OCI-M1 (cell line): ENCODE measurements around the gene THOC7.
A peak's percentile ranks its signal among the peaks of the same experiment; 100 is the strongest.

Experiments
- DNase-seq: peaks from one replicate; lab custom pipeline; 2025; lab: John Stamatoyannopoulos, UW

THOC7 gene

GRCh38 chr3:63863150-63864007 lies at the start of gene THOC7, which contains the start of gene ATXN7:
Gene THOC7, minus strand, starts transcription at chr3:63863805. Its CDS starts 15 bp downstream, at chr3:63863790.
Gene ATXN7, plus strand, starts transcription at chr3:63863867. Its CDS starts 48,732 bp downstream, at chr3:63912599.
- DNase-seq: peak; percentile 69

DNA sequence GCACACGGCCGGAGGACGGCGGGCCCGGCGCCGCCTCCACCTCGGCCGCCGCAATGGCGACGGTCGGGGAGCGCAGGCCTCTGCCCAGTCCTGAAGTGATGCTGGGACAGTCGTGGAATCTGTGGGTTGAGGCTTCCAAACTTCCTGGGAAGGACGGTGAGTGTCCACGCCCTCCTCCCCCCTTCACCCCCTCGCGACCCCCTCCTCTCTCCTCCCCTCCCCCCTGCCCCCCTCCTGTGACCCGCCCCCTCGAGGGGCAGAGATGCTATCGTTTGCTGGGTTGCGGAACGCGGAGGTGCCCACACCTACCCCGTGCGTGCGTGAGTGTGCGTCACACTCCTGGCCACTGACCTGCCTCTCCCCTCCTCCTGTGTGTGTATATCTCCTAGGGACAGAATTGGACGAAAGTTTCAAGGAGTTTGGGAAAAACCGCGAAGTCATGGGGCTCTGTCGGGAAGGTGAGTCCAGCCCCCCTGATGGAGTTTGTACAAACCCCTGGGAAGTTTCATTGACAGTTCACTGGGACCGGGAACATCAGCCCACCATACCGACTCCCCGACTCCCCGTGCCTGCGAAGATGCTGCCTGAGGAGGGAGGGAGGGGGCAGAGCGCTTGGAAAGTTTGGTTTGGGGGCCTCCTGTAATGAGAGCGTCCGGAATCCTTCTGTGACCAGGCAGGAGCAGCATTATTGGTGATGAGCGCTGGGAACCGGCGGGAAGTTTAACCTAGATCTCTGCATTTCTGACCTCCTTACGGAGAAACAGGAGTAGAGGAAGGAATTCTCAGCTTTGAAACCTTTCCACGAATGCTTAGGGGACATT lies 49.4 kb upstream of the THOC7 start:
- peak; percentile 64 for DNase-seq

- peak; percentile 94 for DNase-seq
Measured at GRCh38 chr3:63911873-63912767, 48.5 kb upstream of the THOC7 start, which contains the start of gene SCAANT1. Gene SCAANT1, minus strand, starts transcription at chr3:63912383.

DNA sequence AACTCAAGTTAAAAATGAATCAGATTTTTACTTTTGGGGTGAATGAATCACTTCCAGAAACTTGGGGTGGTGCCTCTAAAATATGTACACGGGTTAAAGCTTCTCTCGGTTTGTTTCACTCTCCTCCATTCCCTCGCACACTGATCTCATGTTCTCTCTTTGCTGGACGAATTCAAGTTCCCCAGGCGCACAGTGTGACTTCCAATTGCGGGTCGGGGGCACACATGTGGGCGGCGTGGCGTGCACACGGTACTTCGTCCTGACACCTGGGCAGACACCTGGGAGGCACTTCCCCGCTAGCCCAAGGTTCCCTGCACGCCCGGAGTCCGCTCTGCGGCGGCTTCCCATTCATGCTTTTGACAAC lies 47.9 kb upstream of the THOC7 start:
- no peak for DNase-seq

- peak; percentile 42 for DNase-seq
Measured at GRCh38 chr3:63910891-63911290, 47.3 kb upstream of the THOC7 start.

- DNase-seq: no peak
Measured at GRCh38 chr3:63910001-63910400, 46.4 kb upstream of the THOC7 start.

DNA sequence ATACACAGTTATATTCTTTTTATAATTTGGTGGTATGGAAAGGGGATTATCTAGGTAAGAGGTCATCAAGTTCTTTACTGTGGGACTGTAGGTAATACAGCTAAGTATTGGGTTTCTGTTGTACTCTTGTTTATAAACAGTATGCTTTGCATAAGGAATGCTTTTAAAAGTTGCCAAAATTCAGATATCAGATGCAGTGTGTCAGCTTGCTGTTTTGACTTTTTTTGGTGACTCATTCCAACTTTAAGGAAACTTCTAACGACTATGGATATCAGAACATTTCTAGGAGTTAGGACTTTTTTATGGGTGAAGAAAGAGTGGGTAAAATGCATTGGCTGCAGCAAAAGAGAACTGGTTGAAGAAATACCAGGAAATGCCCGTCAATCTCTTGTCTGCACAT lies 45.8 kb upstream of the THOC7 start:
- no peak for DNase-seq

- DNase-seq: no peak
Measured at GRCh38 chr3:63908776-63909175, 45.2 kb upstream of the THOC7 start.

- peak; percentile 34 for DNase-seq
Measured at GRCh38 chr3:63908081-63908736, 44.6 kb upstream of the THOC7 start.

GRCh38 chr3:63905731-63906620 lies 42.4 kb upstream of the THOC7 start:
- DNase-seq: no peak

GRCh38 chr3:63900459-63900858 lies 36.9 kb upstream of the THOC7 start:
- peak; percentile 20 for DNase-seq

GRCh38 chr3:63900010-63900409 lies 36.4 kb upstream of the THOC7 start:
- no peak for DNase-seq

- peak; percentile 31 for DNase-seq
Measured at GRCh38 chr3:63896332-63897030, 32.9 kb upstream of the THOC7 start.

DNA sequence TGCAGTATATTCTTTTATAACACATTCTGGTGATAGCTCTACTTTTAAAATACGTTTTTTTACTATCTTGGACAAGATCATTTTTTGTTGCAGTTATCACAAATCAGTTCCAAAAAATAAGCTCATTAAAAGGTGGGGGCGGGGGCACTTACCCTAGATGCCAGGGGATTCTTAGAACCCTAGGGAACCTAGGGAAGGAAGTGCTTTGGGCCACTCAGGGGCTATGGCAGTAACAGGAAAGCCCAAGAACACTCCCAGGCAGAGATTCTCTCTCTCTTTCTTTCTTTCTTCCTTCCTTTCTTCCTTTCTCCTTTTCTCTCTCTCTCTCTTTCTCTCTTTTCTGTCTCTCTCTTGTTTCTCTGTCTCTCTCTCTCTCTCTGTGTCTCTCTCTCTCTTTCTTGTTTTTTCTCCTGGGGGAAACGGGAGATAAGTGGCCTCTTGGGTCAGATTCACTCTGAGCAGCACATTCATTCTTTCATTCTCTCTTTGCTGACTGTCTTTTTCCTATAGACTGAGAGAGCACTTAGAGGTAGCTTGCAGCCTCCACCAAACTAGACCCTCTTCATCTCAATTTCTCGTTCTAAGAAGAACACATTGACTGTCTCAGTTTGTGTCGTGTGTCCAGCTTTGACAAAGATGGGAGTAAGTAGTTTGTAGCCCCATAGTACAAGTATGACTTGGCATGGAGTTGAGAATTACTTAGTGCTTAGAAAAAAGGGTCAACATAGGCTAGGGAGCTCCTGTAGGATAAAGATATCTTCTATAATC lies 32.0 kb upstream of the THOC7 start:
- DNase-seq: no peak

- no peak for DNase-seq
Measured at GRCh38 chr3:63892773-63893352, 29.3 kb upstream of the THOC7 start.

DNA sequence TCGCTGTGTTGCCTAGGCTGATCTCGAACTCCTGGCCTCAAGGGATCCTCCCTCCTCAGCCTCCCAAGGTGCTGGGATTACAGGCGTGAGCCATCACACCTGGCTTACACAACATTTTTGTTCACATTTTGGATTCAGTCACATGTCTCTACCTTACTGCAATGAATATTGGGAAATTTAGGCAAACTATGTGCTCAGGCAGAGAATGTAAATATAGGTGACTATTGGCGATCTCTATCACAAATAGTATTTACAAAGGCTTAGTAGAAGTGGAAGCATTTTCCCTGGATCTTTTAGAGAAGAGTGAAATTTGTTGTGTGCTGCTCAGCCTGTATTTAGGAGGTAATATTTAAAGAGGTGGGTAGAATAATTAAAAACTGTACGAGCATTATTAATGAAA lies 27.9 kb upstream of the THOC7 start:
- DNase-seq: no peak

DNA sequence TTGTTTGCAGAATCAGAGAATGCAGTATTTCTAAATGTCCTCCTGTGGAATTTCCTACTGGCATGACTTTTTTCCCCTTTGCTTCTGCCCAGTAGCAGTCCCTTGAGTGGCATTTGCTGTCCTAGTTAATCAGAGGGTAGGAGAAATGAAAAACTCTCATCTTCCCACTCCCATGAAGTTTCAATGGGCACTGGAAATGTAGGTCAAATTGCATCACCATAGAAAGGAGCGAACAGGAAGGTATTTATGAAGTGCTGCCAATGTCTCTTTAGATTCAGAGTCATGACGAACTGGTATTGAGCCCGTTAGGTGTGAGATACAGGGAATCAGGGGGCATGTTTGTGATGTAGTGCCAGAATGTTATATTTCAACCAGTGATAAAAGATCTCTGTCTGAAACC lies 23.3 kb upstream of the THOC7 start:
- DNase-seq: no peak

GRCh38 chr3:63880653-63881052 lies 17.0 kb upstream of the THOC7 start:
- DNase-seq: no peak
